B cell (primary cell): ENCODE measurements around the gene KRTAP29-1. TPM values are rescaled to one million over a fixed set of nuclear protein-coding genes. Genes with fewer than 3 reads are reported as not detected.

ENCODE experiments used
- ATAC-seq: fragments of 200-7000 bp; cut with Tn5 transposase; one replicate; pipeline ENCODE4 v1.10.0; 2021; ENCODE audit warnings: low read depth, mild to moderate bottlenecking, moderate number of reproducible peaks, moderate library complexity
- CTCF ChIA-PET: fragments of 350-600 bp; sonication (Branson Sonifier 250); formaldehyde crosslinking; loops from one replicate; lab custom pipeline; 2021; ENCODE audit warnings: antibody characterized with exemption, inconsistent platforms; lab: Charles Lee
- POLR2A ChIA-PET: fragments of 350-600 bp; sonication (Branson Sonifier 250); formaldehyde crosslinking; loops from one replicate; lab custom pipeline; 2021; ENCODE audit warnings: antibody characterized with exemption; lab: Charles Lee
- DNase-seq: peaks from one replicate; pipeline ENCODE4 v3.0.0; 2013
- H2AFZ ChIP-seq: 2 replicates; pipeline ENCODE4 v1.6.1; 2012; ENCODE audit warnings: mild to moderate bottlenecking, low read depth, low read length; ENCODE audit not compliant: insufficient read depth, poor library complexity, severe bottlenecking
- H3K27ac ChIP-seq, 2 donors: 1 replicate in 1 of 2; 2 replicates in 1 of 2; pipeline ENCODE4 v1.5.1; 2012 to 2013; ENCODE audit warnings: low read length in 2 of 2, mild to moderate bottlenecking in 2 of 2, moderate library complexity in 1 of 2
- H3K27me3 ChIP-seq, 4 experiments: fragments of 200-600 bp in 1 of 4; sonication (generic) in 1 of 4; replicated peaks in 1 of 4; 1 replicate in 2 of 4; 2 replicates in 2 of 4; pipeline versions ENCODE4 v1.6.1 to v1.7.0; 2013 to 2016; ENCODE audit warnings: low read length in 3 of 4, mild to moderate bottlenecking in 2 of 4, mixed read lengths in 1 of 4, moderate library complexity in 1 of 4; ENCODE audit not compliant: insufficient read depth in 4 of 4, control insufficient read depth in 3 of 4; ENCODE audit errors: control extremely low read depth in 1 of 4
- H3K36me3 ChIP-seq, 2 experiments: replicated peaks in 1 of 2; 1 replicate in 1 of 2; 2 replicates in 1 of 2; pipeline versions ENCODE4 v1.6.1 to v1.7.1; 2013; ENCODE audit warnings: low read length in 1 of 2; ENCODE audit not compliant: insufficient read depth in 2 of 2, control insufficient read depth in 1 of 2; ENCODE audit errors: control extremely low read depth in 1 of 2, extremely low read depth in 1 of 2
- H3K4me1 ChIP-seq, 2 donors: fragments of 200-600 bp in 1 of 2; sonication (generic) in 1 of 2; 1 replicate in 1 of 2; 2 replicates in 1 of 2; pipeline versions ENCODE4 v1.5.1 to v1.6.1; 2013 to 2017; ENCODE audit warnings: low read length in 2 of 2; ENCODE audit not compliant: control insufficient read depth in 2 of 2, insufficient read depth in 2 of 2
- H3K4me2 ChIP-seq: replicated peaks from 2 replicates; pipeline ENCODE3; 2012; ENCODE audit warnings: mild to moderate bottlenecking, low read depth, low read length; ENCODE audit not compliant: poor library complexity, severe bottlenecking
- H3K4me3 ChIP-seq, 5 experiments: fragments of 200-600 bp in 1 of 5; sonication (generic) in 1 of 5; 1 replicate in 3 of 5; 2 replicates in 2 of 5; pipeline versions ENCODE4 v1.5.1 to v1.7.0; 2011 to 2016; ENCODE audit warnings: low read length in 4 of 5, mild to moderate bottlenecking in 4 of 5, low read depth in 2 of 5, control low read depth in 1 of 5, moderate library complexity in 1 of 5; ENCODE audit not compliant: insufficient read depth in 1 of 5; ENCODE audit errors: control extremely low read depth in 1 of 5, extremely low read depth in 1 of 5
- H3K79me2 ChIP-seq: fragments of 200-600 bp; sonication (generic); one replicate; pipeline ENCODE4 v1.6.0; 2016; ENCODE audit warnings: low read length; ENCODE audit not compliant: control insufficient read depth, insufficient read depth
- H3K9ac ChIP-seq: fragments of 200-600 bp; sonication (generic); 2 replicates; pipeline ENCODE4 v1.6.1; 2017; ENCODE audit warnings: mild to moderate bottlenecking, low read length, moderate library complexity
- H3K9me3 ChIP-seq, 3 donors: one replicate each; pipeline versions ENCODE4 v1.6.1 to v1.7.1; 2013; ENCODE audit warnings: low read length in 2 of 3; ENCODE audit not compliant: control insufficient read depth in 2 of 3, insufficient read depth in 1 of 3; ENCODE audit errors: control extremely low read depth in 1 of 3
- H4K20me1 ChIP-seq: 2 replicates; pipeline ENCODE4 v1.6.0; 2012; ENCODE audit warnings: mild to moderate bottlenecking, low read length; ENCODE audit not compliant: insufficient read depth, control insufficient read depth, poor library complexity, severe bottlenecking
- H3K27ac Mint-ChIP-seq: one replicate; pipeline ENCODE4 v1.8.0; 2021; ENCODE audit warnings: mixed read lengths
- H3K27me3 Mint-ChIP-seq: one replicate; pipeline ENCODE4 v1.8.0; 2021; ENCODE audit warnings: mixed read lengths
- H3K4me1 Mint-ChIP-seq: one replicate; pipeline ENCODE4 v1.8.0; 2021; ENCODE audit warnings: mixed read lengths
- H3K4me3 Mint-ChIP-seq: one replicate; pipeline ENCODE4 v1.8.0; 2021; ENCODE audit warnings: mixed read lengths
- H3K9me3 Mint-ChIP-seq: one replicate; pipeline ENCODE4 v1.8.0; 2022; ENCODE audit warnings: mixed read lengths; ENCODE audit not compliant: insufficient read depth
- CTCF ChIP-seq: fragments of 200-600 bp; IDR thresholded peaks from one replicate; pipeline ENCODE4 v1.8.0; 2022; ENCODE audit warnings: antibody characterized with exemption, mild to moderate bottlenecking
- EZH2 ChIP-seq: IDR thresholded peaks from 2 replicates; pipeline ENCODE4 v1.6.1; 2012; ENCODE audit warnings: borderline replicate concordance, low read depth, mild to moderate bottlenecking, moderate library complexity, low read length; ENCODE audit not compliant: insufficient read depth, poor library complexity, severe bottlenecking
- WGBS: methylation state at CpG from one replicate; pipeline ENCODE4 v1.1.5; 2013; ENCODE audit warnings: missing lambda C conversion rate; ENCODE audit not compliant: insufficient coverage; 5-methylcytosine and 5-hydroxymethylcytosine counted together
- intact Hi-C: fragments of 100-400 bp; cut with micrococcal nuclease; formaldehyde crosslinking; loops from one replicate; pipeline ENCODE4 v1.10.0; 2022
- polyA minus RNA-seq: library from RNA; depleted of rRNA, polyadenylated mRNA; stranded (reverse); fragments of >200 nt; gene quantifications from 2 replicates; pipeline ENCODE4 v1.2.3, GENCODE V29; 2012
- polyA plus RNA-seq: library from polyadenylated mRNA; depleted of rRNA; stranded (reverse); fragments of >200 nt; gene quantifications from 2 replicates; pipeline ENCODE4 v1.2.3, GENCODE V29; 2012
- total RNA-seq, 2 donors: library from RNA; stranded (reverse); fragments of 120-200 nt in 1 of 2; gene quantifications; 1 replicate in 1 of 2; 2 replicates in 1 of 2; pipeline versions ENCODE4 v1.2.3 to v1.2.4, GENCODE V29; 2013 to 2022

The KRTAP29-1 gene
- total RNA-seq (not detected in 2 replicates), polyA plus RNA-seq (0.43 TPM in 1 of 2 replicates, not detected in the other), polyA minus RNA-seq (not detected in 2 replicates)
- total RNA-seq (2013), result 0.14 TPM

GRCh38 chr17:41301916-41302901, at the start of gene KRTAP29-1:
Gene KRTAP29-1 (minus strand): TSS chr17:41302851. CDS start chr17:41302851, 0 bp downstream.
- WGBS, result 83% methylated on average over 11 of the region's 11 CpGs
- Histone ChIP-seq H3K9ac (no peak within 1 kb of the TSS), H3K9me3 (no peaks in the 10 kb centered on the region), H3K27me3 (no peaks in the 10 kb centered on the region), H3K27ac (no peak within 1 kb of the TSS), H3K79me2 (no peaks in the 10 kb centered on the region), H3K4me3 (no peak within 1 kb of the TSS), H3K36me3 (no peaks in the 10 kb centered on the region), H3K4me1 (peaks cover 11 to 12% of the 10 kb centered on the region in 2 donors), H3K4me2 (no peak within 1 kb of the TSS), H2AFZ (no peak within 1 kb of the TSS), H4K20me1 (no peaks in the 10 kb centered on the region)
- peaks cover 17% of the 10 kb centered on the region for H3K4me1 Mint-ChIP-seq
- ChIA-PET POLR2A (no interaction called here), CTCF (interaction anchor here (1.4 kb wide), 1 partner anchor 12 kb away, joined by 4 read pairs; no protein-coding TSS in a partner anchor)
- no peak within 1 kb of the TSS for H3K4me3 Mint-ChIP-seq
- no peak for DNase-seq
- no peak within 1 kb of the TSS for H3K27ac Mint-ChIP-seq
- no peak for ATAC-seq
- H3K9me3 Mint-ChIP-seq, result peaks cover 2% of the 10 kb centered on the region
- intact Hi-C loops, result no loop called here
- TF ChIP-seq EZH2 (no peak), CTCF (no peak)
- peaks cover 10% of the 10 kb centered on the region for H3K27me3 Mint-ChIP-seq

- no peaks in the 10 kb centered on the region for H3K4me1 Mint-ChIP-seq
- H3K27me3 ChIP-seq, result peaks cover 0 to 7% (median 0%) of the 10 kb centered on the region in 4 experiments
- ChIA-PET POLR2A (no interaction called here), CTCF (no interaction called here)
- DNase-seq, result no peak
- H2AFZ ChIP-seq, result no peak overlapping the region
- H3K9me3 ChIP-seq, result no peaks in the 10 kb centered on the region
- TF ChIP-seq EZH2, result no peak
- no peak for TF ChIP-seq CTCF
- peaks cover 27% of the 10 kb centered on the region for H3K27me3 Mint-ChIP-seq
- H3K27ac ChIP-seq, result no peak overlapping the region
- intact Hi-C loops, result no loop called here
- no peak overlapping the region for H3K9ac ChIP-seq
- WGBS, result no CpG with 5 or more reads among the region's 2 CpGs
- H3K4me3 ChIP-seq, result no peak overlapping the region
- H4K20me1 ChIP-seq, result no peaks in the 10 kb centered on the region
- no peak overlapping the region for H3K4me2 ChIP-seq
- no peaks in the 10 kb centered on the region for H3K4me1 ChIP-seq
- no peaks in the 10 kb centered on the region for H3K36me3 ChIP-seq
- no peak overlapping the region for H3K27ac Mint-ChIP-seq
- H3K9me3 Mint-ChIP-seq, result peaks cover under 1% of the 10 kb centered on the region
- H3K79me2 ChIP-seq, result no peaks in the 10 kb centered on the region
- H3K4me3 Mint-ChIP-seq, result no peak overlapping the region
- no peak for ATAC-seq
These were observed 48.5 kb upstream of the KRTAP29-1 start for GRCh38 chr17:41351177-41351576.
